ENCODE measurements around the gene NOXO1.
"Not testable (repeated sequence)": the region's sequence is repeated elsewhere in the genome, so short reads cannot be mapped to it uniquely, and the experiment has no call there.

NOXO1 gene

DNA sequence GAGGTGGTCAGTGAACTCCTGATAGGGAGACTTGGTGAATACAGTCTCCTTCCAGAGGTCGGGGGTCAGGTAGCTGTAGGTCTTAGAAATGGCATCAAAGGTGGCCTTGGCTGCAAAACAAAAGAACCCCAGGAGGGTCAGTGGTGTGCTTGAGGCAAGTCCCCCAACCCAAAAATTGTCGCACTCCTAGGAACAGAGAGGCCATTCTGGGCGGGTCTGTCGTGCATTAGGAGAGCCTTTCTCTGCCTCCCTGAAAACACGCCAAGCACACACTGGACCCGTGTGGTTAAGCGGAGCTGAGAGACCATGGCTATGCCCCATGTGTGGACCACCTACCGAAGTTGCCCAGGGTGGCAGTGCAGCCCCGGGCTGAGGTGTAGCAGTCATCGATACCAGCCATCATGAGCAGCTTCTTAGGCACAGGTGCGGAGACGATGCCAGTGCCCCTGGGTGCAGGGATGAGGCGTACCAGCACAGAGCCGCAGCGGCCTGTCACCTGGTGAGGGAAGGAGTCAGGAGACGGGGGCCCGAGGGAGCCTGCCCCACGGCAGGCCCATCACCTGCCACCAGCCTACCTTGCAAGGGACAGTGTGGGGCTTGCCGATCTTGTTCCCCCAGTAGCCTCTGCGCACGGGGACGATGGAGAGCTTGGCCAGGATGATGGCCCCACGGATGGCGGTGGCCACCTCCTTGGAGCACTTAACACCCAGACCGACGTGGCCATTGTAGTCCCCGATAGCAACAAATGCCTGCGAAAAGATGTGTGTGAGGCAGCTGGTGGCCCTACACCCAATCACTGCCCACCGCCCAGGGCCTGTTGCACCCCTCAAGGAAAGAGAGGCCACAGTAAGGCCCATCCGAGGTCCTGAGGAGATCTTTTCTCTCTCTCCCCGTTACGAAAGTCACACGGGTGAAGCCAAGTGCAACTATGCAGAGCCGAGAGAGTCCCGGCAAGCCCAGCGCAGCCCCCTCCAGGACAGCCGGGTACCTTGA, 18.8 kb downstream of the NOXO1 start:
- not testable (repeated sequence) for DNase-seq (ENCODE audit: low spot score)

DNA sequence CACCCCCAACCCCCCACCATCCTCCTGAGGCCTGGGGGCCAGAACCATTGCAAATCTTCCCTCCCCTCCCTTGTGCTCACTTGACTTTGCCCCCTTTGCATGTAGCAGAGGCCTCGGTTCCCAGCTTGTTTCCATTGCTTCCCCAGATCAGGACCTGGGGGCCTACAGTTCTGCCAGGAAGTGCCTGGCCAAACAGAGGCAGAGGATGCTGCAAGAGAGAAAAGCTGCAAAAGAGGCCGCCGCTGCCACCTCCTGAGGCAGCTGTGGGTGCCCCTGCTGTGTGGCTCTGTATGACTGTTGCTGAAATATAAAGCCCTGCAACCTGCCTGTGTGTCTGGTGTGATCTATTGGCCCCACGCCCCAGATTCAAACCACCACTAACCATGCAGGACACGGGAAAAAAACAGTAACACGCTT, 19.6 kb downstream of the NOXO1 start:
- DNase-seq (ENCODE audit: low spot score), result no peak

GRCh38 chr16:1960665-1961630, 20.3 kb downstream of the NOXO1 start:
- peak; percentile 54 for DNase-seq (ENCODE audit: low spot score)

- peak; percentile 94 for DNase-seq (ENCODE audit: low spot score)
These were observed 21.8 kb downstream of the NOXO1 start, which contains the start of gene NDUFB10 for GRCh38 chr16:1959269-1960039. TSS of gene NDUFB10 (plus strand) at chr16:1959538. CDS start at chr16:1959625, 87 bp downstream.

- no peak for DNase-seq (ENCODE audit: low spot score)
These were observed 22.5 kb downstream of the NOXO1 start for GRCh38 chr16:1958715-1959268.

GRCh38 chr16:1958143-1958491, 23.2 kb downstream of the NOXO1 start:
- DNase-seq (ENCODE audit: low spot score), result not testable (repeated sequence)

DNA sequence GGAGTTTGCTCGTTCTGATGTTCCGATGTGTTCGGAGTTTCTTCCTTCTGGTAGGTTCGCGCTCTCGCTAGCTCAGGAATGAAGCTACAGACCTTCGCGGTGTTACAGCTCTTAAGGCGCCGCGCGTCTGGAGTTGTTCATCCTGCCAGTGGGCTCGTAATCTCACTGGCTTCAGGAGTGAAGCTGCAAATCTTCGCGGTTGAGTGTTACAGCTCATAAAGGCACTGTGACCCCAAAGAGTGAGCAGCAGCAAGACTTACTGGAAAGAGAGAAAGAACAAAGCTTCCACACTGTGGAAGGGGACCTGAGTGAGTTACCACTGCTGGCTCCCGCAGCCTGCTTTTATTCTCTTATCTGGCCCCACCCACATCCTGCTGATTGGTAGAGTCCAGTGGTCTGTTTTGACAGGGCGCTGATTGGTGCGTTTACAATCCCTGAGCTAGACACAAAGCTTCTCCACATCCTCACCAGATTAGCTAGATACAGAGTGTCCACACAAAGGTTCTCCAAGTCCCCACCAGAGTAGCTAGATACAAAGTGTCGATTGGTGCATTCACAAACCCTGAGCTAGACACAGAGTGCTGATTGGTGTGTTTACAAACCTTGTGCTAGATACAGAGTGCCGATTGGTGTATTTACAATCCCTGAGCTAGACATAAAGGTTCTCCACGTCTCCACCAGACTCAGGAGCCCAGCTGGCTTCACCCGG, 23.7 kb downstream of the NOXO1 start:
- DNase-seq (ENCODE audit: low spot score), result not testable (repeated sequence)

- DNase-seq (ENCODE audit: low spot score), result no peak
These were observed 27.5 kb downstream of the NOXO1 start for GRCh38 chr16:1953734-1954133.

DNA sequence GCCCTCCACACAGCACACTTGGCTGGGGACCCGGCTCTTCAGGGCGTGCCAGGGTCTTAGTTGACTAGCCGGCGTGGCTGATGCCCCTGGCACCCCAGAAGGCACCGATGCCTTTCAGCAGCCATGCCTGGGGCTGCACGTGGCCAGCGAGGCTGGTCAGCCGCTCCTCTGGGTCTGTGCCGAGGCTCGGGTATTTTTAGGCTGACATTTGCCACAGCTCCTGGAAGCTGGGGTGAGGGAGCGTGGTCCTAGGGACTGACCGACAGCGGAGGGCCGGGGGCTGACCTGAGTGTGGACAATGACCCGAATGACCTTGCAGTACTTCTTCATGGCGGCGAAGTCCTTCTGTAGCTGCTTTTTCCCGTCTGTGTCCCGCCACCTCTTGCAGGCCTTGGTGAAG, 30.7 kb downstream of the NOXO1 start:
- no peak for DNase-seq (ENCODE audit: low spot score)

GRCh38 chr16:1950047-1950446, 31.2 kb downstream of the NOXO1 start:
- no peak for DNase-seq (ENCODE audit: low spot score)

DNA sequence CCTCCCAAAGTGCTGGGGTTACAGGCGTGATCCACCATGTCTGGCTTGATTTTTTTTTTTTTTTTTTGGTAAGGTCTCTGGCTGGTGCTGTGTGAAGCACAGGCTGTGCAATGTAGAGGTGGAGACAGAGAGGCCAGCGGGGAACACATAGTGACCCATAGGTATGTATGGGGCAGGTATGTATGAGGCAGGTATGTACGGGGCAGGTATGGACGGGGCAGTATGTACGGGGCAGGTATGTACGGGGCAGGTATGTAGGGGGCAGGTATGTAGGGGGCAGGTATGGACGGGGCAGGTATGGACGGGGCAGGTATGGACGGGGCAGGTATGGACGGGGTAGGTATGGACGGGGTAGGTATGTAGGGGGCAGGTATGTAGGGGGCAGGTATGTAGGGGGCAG, 31.8 kb downstream of the NOXO1 start:
- no peak for DNase-seq (ENCODE audit: low spot score)

DNA sequence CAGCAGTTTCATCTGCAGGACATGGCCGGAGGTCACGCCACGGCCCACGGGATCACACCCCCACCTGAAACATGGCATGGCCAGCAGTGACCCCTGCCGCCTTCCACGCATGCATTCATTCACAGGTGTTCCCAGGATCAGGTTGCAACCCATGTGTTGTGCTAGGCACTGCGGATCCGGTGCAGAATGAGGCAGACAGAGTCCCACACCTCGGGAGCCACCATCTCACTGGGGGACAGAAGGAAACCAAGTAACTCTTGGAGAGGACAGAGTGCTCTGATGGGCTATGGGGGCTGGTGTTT, 33.9 kb downstream of the NOXO1 start:
- no peak for DNase-seq (ENCODE audit: low spot score)

GRCh38 chr16:1946495-1947368, 34.5 kb downstream of the NOXO1 start:
- no peak for DNase-seq (ENCODE audit: low spot score)

DNA sequence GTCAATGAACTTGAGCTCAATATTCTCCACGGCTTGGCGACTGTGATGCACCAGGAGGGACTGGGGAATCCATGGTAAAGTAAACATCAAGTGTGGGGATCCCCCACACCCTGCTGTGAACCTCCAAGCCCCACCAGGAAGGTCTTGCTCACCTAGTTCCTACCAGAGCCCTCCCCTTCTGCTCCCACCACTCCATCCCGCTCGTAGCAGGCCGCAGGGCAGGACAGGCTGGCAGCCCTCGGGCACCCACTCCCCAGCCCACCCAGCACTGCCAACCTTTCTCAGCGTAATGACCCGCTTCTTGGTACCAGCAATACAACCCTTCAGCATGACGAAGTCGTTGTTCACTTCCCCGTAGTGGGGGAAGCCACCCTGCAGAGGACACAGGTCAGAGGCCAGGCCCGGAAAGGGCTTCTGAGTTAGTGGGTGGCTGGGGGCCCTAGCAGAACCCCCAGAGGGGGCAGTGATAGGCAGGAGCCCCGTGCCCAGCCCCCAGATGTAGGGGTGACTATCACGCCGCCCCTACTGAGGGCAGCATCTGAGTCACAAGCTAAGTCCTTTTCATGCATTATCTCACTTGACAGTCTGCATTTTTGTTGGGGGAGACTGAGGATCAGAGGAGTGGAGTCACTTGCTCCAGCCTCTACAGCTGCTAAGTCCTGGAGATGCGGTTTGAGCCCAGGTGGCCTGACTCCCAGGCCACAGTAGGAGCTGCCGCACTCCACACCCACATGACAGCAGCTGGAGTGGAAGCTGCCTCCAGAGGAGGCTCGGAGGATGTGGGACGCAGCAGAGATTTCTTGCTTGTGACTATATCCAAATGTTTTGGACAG, 35.5 kb downstream of the NOXO1 start:
- no peak for DNase-seq (ENCODE audit: low spot score)

GRCh38 chr16:1944612-1945199, 36.6 kb downstream of the NOXO1 start:
- no peak for DNase-seq (ENCODE audit: low spot score)

DNA sequence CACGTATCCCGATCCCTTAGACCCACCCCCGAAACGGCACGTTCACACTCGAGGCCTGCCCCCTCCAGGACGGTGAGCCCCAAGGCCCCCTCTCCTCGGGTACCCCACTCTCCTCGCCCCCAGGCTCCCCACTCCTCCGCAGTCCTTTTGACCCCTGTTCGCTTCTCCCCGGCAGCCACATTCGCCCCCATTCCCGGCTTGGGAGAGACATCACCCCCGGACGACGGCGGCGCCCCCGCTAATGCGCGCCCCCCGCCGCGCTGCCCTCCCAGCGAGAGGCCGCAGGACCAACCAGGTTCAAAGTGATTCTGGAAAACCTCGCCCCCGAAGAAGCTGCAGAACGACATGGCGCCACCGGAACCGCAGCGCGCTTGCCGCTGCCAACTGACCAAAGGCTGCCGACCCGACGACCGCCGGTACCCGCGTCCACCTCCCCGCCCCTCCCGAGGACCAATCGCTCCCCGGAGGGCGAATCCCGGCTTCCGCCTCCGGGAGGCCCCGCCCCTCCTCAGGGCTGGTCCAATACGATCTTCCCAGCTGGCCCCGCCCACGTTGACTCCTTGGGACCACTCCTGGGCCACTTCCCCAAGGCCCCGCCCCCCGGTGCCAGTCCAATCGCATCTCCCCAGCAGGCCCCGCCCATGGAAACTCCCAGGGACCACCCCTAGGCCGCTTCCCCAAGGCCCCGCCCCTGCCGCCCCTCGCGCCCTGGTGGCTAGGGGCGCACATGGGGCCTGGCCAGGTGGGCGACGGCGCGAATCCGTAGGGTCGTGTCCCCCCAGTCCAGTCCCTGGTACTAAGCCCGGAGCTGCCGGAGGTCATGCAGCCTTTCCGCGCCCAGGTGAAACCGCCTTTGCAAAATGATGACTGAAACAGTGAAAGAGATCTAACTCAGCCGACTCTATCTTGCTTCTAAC, 38.2 kb downstream of the NOXO1 start, which contains the start of gene MSRB1:
TSS of gene MSRB1 (minus strand) at position 390 of the 917 bp plus-strand sequence. CDS start at position 347, 43 bp downstream.
- DNase-seq (ENCODE audit: low spot score), result peak; percentile 98

- peak; percentile 64 for DNase-seq (ENCODE audit: low spot score)
These were observed 39.0 kb downstream of the NOXO1 start for GRCh38 chr16:1942047-1942809.

All from kidney tubule cell (primary cell).